ENCODE data around the gene ERBB4. TPM values are rescaled to one million over a fixed set of nuclear protein-coding genes. Genes with fewer than 3 reads are reported as not detected.

ERBB4 gene
- total RNA-seq, 4 donors from 2014 or later, result 0.16 to 12.7 (median 0.27) TPM; not detected in 1

- no peak for DNase-seq
- H3K27me3 ChIP-seq, result no peaks in the 10 kb centered on the region
- no peaks in the 10 kb centered on the region for H3K4me1 ChIP-seq
- WGBS, 2 donors (ENCODE audit: low coverage in 1 of 2), result 37 to 66% methylated on average over 2 of the region's 2 CpGs
- H3K27ac ChIP-seq, result no peak overlapping the region
- in situ Hi-C loops (cut with MboI; ENCODE audit: low pct_ligation_motif_present in 1 of 4, low pct_unique_long_range_greater_than_20kb in 1 of 4, low sequenced_read_pairs in 3 of 4), result no loop called here
- no peak overlapping the region for H3K4me3 ChIP-seq
- TF ChIP-seq POLR2A (IDR thresholded peaks at IDR 0.05) (no peak), CTCF (IDR thresholded peaks at IDR 0.05) (no peak), EP300 (IDR thresholded peaks at IDR 0.05; ENCODE audit: low read depth) (no peak), POLR2AphosphoS5 (IDR thresholded peaks at IDR 0.05) (no peak)
- intact Hi-C loops (cut with DNase I; ENCODE audit: low total_unique reads), result no loop called here
- no peaks in the 10 kb centered on the region for H3K36me3 ChIP-seq
- H3K9me3 ChIP-seq, result no peaks in the 10 kb centered on the region
These were observed 1141.8 kb downstream of the ERBB4 start for GRCh38 chr2:211396815-211397214.

DNA sequence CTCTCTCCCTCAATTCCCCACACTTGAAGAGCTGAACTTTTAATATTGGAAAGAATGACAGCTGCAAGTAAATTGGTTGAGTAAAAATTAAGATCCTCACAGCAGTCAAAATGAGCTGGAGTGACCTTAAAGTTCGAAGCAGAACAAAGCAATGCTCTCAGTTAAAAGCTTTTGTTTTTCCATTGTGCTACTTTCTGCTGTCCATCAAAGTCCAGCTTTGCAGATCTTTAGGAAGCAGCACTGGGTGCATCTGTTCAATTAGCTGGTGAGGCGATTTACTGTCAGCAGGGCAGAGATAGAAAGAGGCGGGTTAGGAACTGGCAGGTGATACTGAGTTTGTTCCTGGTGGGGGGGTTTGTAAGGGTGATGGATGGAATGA lies 1147.4 kb downstream of the ERBB4 start:
- intact Hi-C loops (cut with DNase I; ENCODE audit: low total_unique reads), result no loop called here
- no peak for DNase-seq

GRCh38 chr2:211390536-211391188 lies 1147.9 kb downstream of the ERBB4 start:
- in situ Hi-C loops (cut with MboI; ENCODE audit: low pct_ligation_motif_present in 1 of 4, low pct_unique_long_range_greater_than_20kb in 1 of 4, low sequenced_read_pairs in 3 of 4) (no loop called here), intact Hi-C loops (cut with DNase I; ENCODE audit: low total_unique reads) (no loop called here)
- DNase-seq, result no peak
- no peaks in the 10 kb centered on the region for H3K27me3 ChIP-seq
- no peaks in the 10 kb centered on the region for H3K9me3 ChIP-seq
- H3K4me1 ChIP-seq, result no peaks in the 10 kb centered on the region
- no peak overlapping the region for H3K27ac ChIP-seq
- H3K36me3 ChIP-seq, result no peaks in the 10 kb centered on the region
- 40 to 60% methylated on average over 4 to 5 of the region's 5 CpGs for WGBS, 2 donors (ENCODE audit: low coverage in 1 of 2)
- TF ChIP-seq CTCF (IDR thresholded peaks at IDR 0.05), result no peak
- no peak for TF ChIP-seq POLR2AphosphoS5 (IDR thresholded peaks at IDR 0.05)
- no peak for TF ChIP-seq POLR2A (IDR thresholded peaks at IDR 0.05)
- TF ChIP-seq EP300 (IDR thresholded peaks at IDR 0.05; ENCODE audit: low read depth), result no peak
- H3K4me3 ChIP-seq, result no peak overlapping the region

More for the DNA sequence above, 1147.4 kb downstream of the ERBB4 start:
- Histone ChIP-seq H3K9me3 (no peaks in the 10 kb centered on the region), H3K27ac (no peak overlapping the region), H3K27me3 (no peaks in the 10 kb centered on the region), H3K36me3 (no peaks in the 10 kb centered on the region), H3K4me3 (no peak overlapping the region), H3K4me1 (no peaks in the 10 kb centered on the region)
- no peak for TF ChIP-seq EP300 (IDR thresholded peaks at IDR 0.05; ENCODE audit: low read depth)
- TF ChIP-seq POLR2A (IDR thresholded peaks at IDR 0.05), result no peak
- TF ChIP-seq CTCF (IDR thresholded peaks at IDR 0.05), result no peak
- TF ChIP-seq POLR2AphosphoS5 (IDR thresholded peaks at IDR 0.05), result no peak
- WGBS, 2 donors (ENCODE audit: low coverage in 1 of 2), result 43 to 59% methylated on average over 1 to 3 of the region's 3 CpGs
- in situ Hi-C loops (cut with MboI; ENCODE audit: low pct_ligation_motif_present in 1 of 4, low pct_unique_long_range_greater_than_20kb in 1 of 4, low sequenced_read_pairs in 3 of 4), result no loop called here

- Histone ChIP-seq H3K9me3 (no peaks in the 10 kb centered on the region), H3K4me3 (no peak overlapping the region), H3K36me3 (no peaks in the 10 kb centered on the region), H3K27me3 (no peaks in the 10 kb centered on the region), H3K27ac (no peak overlapping the region), H3K4me1 (no peaks in the 10 kb centered on the region)
- WGBS, 2 donors (ENCODE audit: low coverage in 1 of 2), result 69 to 77% methylated on average over 6 of the region's 6 CpGs
- in situ Hi-C loops (cut with MboI; ENCODE audit: low pct_ligation_motif_present in 1 of 4, low pct_unique_long_range_greater_than_20kb in 1 of 4, low sequenced_read_pairs in 3 of 4), result no loop called here
- no peak for TF ChIP-seq POLR2A (IDR thresholded peaks at IDR 0.05)
- no peak for TF ChIP-seq EP300 (IDR thresholded peaks at IDR 0.05; ENCODE audit: low read depth)
- no peak for TF ChIP-seq POLR2AphosphoS5 (IDR thresholded peaks at IDR 0.05)
- TF ChIP-seq CTCF (IDR thresholded peaks at IDR 0.05), result no peak
- no peak for DNase-seq
- intact Hi-C loops (cut with DNase I; ENCODE audit: low total_unique reads), result no loop called here
These were observed 1150.9 kb downstream of the ERBB4 start for GRCh38 chr2:211387734-211388133.

Measured in transverse colon (tissue), 4 donors.